ENCODE measurements around the gene XYLT2. TPM values are rescaled to one million over a fixed set of nuclear protein-coding genes. Genes with fewer than 3 reads are reported as not detected.

XYLT2 gene
- total RNA-seq, 1 donor from 2014 or later: 51.3 TPM

DNA sequence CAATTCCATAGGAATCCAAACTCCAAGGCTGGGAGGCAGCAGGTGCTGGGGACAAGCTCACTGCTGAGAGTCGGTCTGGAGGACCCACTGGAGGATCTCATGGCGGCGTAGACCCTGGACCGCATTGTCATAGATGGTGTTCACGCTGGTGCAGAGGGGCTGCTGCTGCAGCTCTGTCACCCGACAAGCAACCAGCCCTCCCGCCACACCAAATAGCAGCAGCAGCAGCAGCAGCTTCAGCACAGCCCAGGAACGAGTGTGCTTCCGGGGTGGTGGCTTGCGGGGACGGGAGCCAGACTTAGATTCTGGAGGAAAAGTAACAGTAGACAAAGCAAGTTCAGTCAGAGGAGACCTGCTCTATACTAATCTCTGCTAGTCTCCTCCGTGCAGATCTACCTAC is 37.0 kb downstream of the XYLT2 start:
- TF ChIP-seq, protein P1, sequence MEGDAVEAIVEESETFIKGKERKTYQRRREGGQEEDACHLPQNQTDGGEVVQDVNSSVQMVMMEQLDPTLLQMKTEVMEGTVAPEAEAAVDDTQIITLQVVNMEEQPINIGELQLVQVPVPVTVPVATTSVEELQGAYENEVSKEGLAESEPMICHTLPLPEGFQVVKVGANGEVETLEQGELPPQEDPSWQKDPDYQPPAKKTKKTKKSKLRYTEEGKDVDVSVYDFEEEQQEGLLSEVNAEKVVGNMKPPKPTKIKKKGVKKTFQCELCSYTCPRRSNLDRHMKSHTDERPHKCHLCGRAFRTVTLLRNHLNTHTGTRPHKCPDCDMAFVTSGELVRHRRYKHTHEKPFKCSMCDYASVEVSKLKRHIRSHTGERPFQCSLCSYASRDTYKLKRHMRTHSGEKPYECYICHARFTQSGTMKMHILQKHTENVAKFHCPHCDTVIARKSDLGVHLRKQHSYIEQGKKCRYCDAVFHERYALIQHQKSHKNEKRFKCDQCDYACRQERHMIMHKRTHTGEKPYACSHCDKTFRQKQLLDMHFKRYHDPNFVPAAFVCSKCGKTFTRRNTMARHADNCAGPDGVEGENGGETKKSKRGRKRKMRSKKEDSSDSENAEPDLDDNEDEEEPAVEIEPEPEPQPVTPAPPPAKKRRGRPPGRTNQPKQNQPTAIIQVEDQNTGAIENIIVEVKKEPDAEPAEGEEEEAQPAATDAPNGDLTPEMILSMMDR (IDR thresholded peaks at IDR 0.05): no peak
- no peaks in the 10 kb centered on the region for H3K4me1 ChIP-seq
- H3K27ac ChIP-seq: no peak overlapping the region
- H3K36me3 ChIP-seq: peaks cover 59 to 72% of the 10 kb centered on the region in 2 donors
- no peaks in the 10 kb centered on the region for H3K9me3 ChIP-seq
- DNase-seq (ENCODE audit: low spot score in 2 of 2): no peak
- no peaks in the 10 kb centered on the region for H3K27me3 ChIP-seq
- intact Hi-C loops (cut with DNase I): no loop called here
- H3K4me3 ChIP-seq: no peak overlapping the region

DNA sequence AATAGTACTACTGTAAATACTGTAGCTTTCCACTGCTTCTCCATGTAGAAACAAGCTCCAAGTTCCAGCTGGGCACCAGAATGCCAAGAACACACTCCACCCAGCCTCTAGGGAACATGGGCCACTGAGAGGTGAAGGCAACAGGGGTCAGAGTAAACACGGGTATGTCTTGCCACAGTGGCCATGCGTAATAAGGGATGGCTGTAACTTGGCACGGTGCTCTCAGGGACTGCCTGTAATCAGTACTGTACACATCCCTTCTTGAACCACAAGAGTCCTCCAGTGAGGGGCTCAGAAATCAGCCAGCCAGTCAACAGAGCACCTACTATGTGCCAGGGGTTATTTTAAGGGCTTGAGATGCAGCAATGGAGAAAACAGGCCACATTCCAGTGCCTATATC is 40.6 kb downstream of the XYLT2 start:
- no peaks in the 10 kb centered on the region for H3K9me3 ChIP-seq
- H3K27ac ChIP-seq: no peak overlapping the region
- H3K36me3 ChIP-seq: peaks cover 91 to 100% of the 10 kb centered on the region in 2 donors
- no peak overlapping the region for H3K4me3 ChIP-seq
- no peaks in the 10 kb centered on the region for H3K27me3 ChIP-seq
- intact Hi-C loops (cut with DNase I): no loop called here
- TF ChIP-seq, protein P1 (IDR thresholded peaks at IDR 0.05): no peak
- DNase-seq (ENCODE audit: low spot score in 2 of 2): no peak
- H3K4me1 ChIP-seq: no peaks in the 10 kb centered on the region

DNA sequence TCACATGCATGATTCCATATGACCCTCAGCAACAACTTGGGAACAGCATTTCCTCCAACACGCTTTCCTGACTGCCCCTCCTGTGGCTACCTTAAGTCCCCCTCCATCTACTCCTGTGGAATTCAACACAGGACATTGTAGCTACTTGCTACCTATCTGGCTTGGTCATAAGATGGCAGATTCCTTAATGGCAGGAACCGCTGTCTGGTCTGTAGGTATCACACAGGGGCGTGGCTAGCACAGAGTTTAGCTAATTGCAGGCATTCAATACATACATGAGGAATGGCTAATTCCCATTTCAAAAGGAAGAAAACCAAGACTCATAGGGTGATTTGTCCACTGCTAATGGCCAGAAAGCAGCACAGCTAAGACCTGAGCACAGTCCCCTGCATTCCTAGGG is 42.8 kb downstream of the XYLT2 start:
- Histone ChIP-seq H3K27me3 (no peaks in the 10 kb centered on the region), H3K27ac (no peak overlapping the region), H3K36me3 (peaks cover 97 to 100% of the 10 kb centered on the region in 2 donors), H3K4me3 (no peak overlapping the region), H3K9me3 (no peaks in the 10 kb centered on the region), H3K4me1 (no peaks in the 10 kb centered on the region)
- intact Hi-C loops (cut with DNase I): no loop called here
- TF ChIP-seq, protein P1 (IDR thresholded peaks at IDR 0.05): no peak
- DNase-seq (ENCODE audit: low spot score in 2 of 2): no peak

DNA sequence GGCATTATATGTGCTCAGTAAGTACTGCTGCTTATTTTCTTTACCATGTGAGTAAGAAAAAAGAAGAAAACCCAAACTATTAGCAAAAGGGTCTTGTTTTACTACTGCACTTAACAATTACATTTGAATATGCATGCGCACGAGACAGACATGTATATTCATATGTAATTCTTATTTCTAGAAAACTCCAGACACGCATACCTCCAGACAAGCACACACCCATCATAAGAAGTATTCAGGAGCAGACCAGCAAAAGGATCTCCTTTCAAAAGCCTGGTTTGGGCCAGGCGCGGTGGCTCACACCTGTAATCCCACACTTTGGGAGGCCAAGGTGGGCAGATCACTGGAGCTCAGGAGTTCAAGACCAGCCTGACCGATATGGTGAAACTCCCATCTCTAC is 43.6 kb downstream of the XYLT2 start:
- intact Hi-C loops (cut with DNase I): no loop called here
- no peak overlapping the region for H3K27ac ChIP-seq
- peaks cover 97 to 100% of the 10 kb centered on the region in 2 donors for H3K36me3 ChIP-seq
- no peaks in the 10 kb centered on the region for H3K27me3 ChIP-seq
- no peaks in the 10 kb centered on the region for H3K4me1 ChIP-seq
- H3K4me3 ChIP-seq: no peak overlapping the region
- TF ChIP-seq, protein P1 (IDR thresholded peaks at IDR 0.05): no peak
- H3K9me3 ChIP-seq: no peaks in the 10 kb centered on the region
- no peak for DNase-seq (ENCODE audit: low spot score in 2 of 2)

DNA sequence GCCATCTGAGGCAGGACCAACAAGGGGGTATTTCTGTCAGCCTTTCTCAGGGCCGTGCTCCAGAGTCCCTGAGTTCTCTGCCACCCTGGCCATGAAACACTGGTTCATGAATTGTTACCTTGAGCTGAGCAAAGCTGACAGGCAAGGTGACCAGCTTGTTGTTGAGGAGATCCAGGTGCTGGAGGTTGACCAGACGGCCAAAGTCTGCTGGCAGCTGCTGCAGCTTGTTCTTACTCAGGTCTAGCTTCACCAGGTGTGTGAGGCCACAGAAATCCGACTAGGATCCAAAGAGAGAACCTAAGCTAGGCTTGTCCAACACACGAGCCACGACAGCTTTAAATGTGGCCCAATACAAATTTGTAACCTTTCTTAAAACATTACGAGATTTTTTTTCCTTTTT is 46.7 kb downstream of the XYLT2 start:
- DNase-seq (ENCODE audit: low spot score in 2 of 2): no peak
- TF ChIP-seq, protein P1 (IDR thresholded peaks at IDR 0.05): no peak
- H3K4me1 ChIP-seq: peaks cover 3 to 21% of the 10 kb centered on the region in 2 donors
- intact Hi-C loops (cut with DNase I): no loop called here
- no peak overlapping the region for H3K27ac ChIP-seq
- H3K4me3 ChIP-seq: no peak overlapping the region
- H3K36me3 ChIP-seq: peaks cover 69 to 72% of the 10 kb centered on the region in 2 donors
- no peaks in the 10 kb centered on the region for H3K27me3 ChIP-seq
- no peaks in the 10 kb centered on the region for H3K9me3 ChIP-seq

DNA sequence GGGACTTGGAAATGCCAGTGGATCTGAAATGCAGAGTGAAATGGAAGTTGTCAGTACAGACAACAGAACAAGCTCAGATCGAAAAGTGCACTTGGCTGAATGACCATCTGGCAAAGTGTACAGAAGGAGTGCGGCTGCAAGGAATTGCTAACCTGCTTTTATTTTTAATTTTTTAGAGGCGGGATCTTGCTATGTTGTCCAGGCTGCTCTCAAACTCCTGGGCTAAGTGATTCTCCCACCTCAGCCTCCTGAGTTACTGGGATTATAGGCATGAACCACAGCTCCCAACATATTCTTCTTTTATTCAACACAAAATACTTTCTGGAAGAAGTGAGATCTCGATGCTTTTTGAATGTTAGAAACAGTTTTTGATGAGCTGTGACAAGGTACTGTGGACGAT is 47.8 kb downstream of the XYLT2 start:
- TF ChIP-seq, protein P1 (IDR thresholded peaks at IDR 0.05): no peak
- no peak for DNase-seq (ENCODE audit: low spot score in 2 of 2)
- intact Hi-C loops (cut with DNase I): no loop called here
- no peaks in the 10 kb centered on the region for H3K27me3 ChIP-seq
- H3K4me1 ChIP-seq: peaks cover 3 to 21% of the 10 kb centered on the region in 2 donors
- no peaks in the 10 kb centered on the region for H3K9me3 ChIP-seq
- no peak overlapping the region for H3K4me3 ChIP-seq
- no peak overlapping the region for H3K27ac ChIP-seq
- H3K36me3 ChIP-seq: peaks cover 58 to 61% of the 10 kb centered on the region in 2 donors

All from ascending aorta (tissue), 2 donors.